Measurements from ENCODE around the gene LGALSL.

Gene LGALSL

GRCh38 chr2:64501946-64502345 lies 48.0 kb downstream of the LGALSL start:
- TF ChIP-seq CTCF (IDR thresholded peaks at IDR 0.05; ENCODE audit: low read length) (no peak), EZH2phosphoT487 (IDR thresholded peaks at IDR 0.05; ENCODE audit: low read length) (no peak), EZH2 (optimal IDR thresholded peaks at IDR 0.05; ENCODE audit: low read depth, low read length) (no peak)
- Histone ChIP-seq H3K27me3 (replicated peaks; ENCODE audit: insufficient read depth, low read length) (no peaks in the 10 kb centered on the region), H3F3A (ENCODE audit: insufficient read depth, low read length) (no peaks in the 10 kb centered on the region), H2AFZ (ENCODE audit: low read length) (no peak overlapping the region), H3K4me1 (ENCODE audit: low read length) (no peaks in the 10 kb centered on the region), H3K4me2 (ENCODE audit: low read depth, low read length) (no peak overlapping the region), H3K36me3 (replicated peaks; ENCODE audit: insufficient read depth, low read length) (no peaks in the 10 kb centered on the region), H3K27ac (ENCODE audit: low read length) (no peak overlapping the region), H3K4me3 (ENCODE audit: low read length) (no peak overlapping the region), H3K9ac (ENCODE audit: low read length) (no peak overlapping the region), H3K9me2 (replicated peaks; ENCODE audit: insufficient read depth, low read length) (no peaks in the 10 kb centered on the region), H3K9me3 (replicated peaks; ENCODE audit: insufficient read depth, low read length) (no peaks in the 10 kb centered on the region), H4K20me1 (ENCODE audit: insufficient read depth, low read length) (no peaks in the 10 kb centered on the region), H3K79me2 (ENCODE audit: low read length) (no peaks in the 10 kb centered on the region)
- no peak for DNase-seq

- Histone ChIP-seq H3K9me2 (replicated peaks; ENCODE audit: insufficient read depth, low read length) (no peaks in the 10 kb centered on the region), H2AFZ (ENCODE audit: low read length) (no peak overlapping the region), H3K4me3 (ENCODE audit: low read length) (no peak overlapping the region), H4K20me1 (ENCODE audit: insufficient read depth, low read length) (no peaks in the 10 kb centered on the region), H3K9me3 (replicated peaks; ENCODE audit: insufficient read depth, low read length) (no peaks in the 10 kb centered on the region), H3F3A (ENCODE audit: insufficient read depth, low read length) (no peaks in the 10 kb centered on the region), H3K4me2 (ENCODE audit: low read depth, low read length) (no peak overlapping the region), H3K9ac (ENCODE audit: low read length) (no peak overlapping the region), H3K79me2 (ENCODE audit: low read length) (no peaks in the 10 kb centered on the region), H3K36me3 (replicated peaks; ENCODE audit: insufficient read depth, low read length) (no peaks in the 10 kb centered on the region), H3K4me1 (ENCODE audit: low read length) (no peaks in the 10 kb centered on the region), H3K27ac (ENCODE audit: low read length) (no peak overlapping the region), H3K27me3 (replicated peaks; ENCODE audit: insufficient read depth, low read length) (no peaks in the 10 kb centered on the region)
- TF ChIP-seq EZH2phosphoT487 (IDR thresholded peaks at IDR 0.05; ENCODE audit: low read length) (no peak), CTCF (IDR thresholded peaks at IDR 0.05; ENCODE audit: low read length) (no peak), EZH2 (optimal IDR thresholded peaks at IDR 0.05; ENCODE audit: low read depth, low read length) (no peak)
- DNase-seq = no peak
Observed at GRCh38 chr2:64502860-64503259, 48.9 kb downstream of the LGALSL start.

- Histone ChIP-seq H3K9ac (ENCODE audit: low read length) (no peak overlapping the region), H4K20me1 (ENCODE audit: insufficient read depth, low read length) (no peaks in the 10 kb centered on the region), H2AFZ (ENCODE audit: low read length) (no peak overlapping the region), H3K79me2 (ENCODE audit: low read length) (no peaks in the 10 kb centered on the region), H3K27me3 (replicated peaks; ENCODE audit: insufficient read depth, low read length) (no peaks in the 10 kb centered on the region), H3K4me1 (ENCODE audit: low read length) (no peaks in the 10 kb centered on the region), H3K4me2 (ENCODE audit: low read depth, low read length) (no peak overlapping the region), H3F3A (ENCODE audit: insufficient read depth, low read length) (no peaks in the 10 kb centered on the region), H3K9me3 (replicated peaks; ENCODE audit: insufficient read depth, low read length) (no peaks in the 10 kb centered on the region), H3K9me2 (replicated peaks; ENCODE audit: insufficient read depth, low read length) (no peaks in the 10 kb centered on the region), H3K27ac (ENCODE audit: low read length) (no peak overlapping the region), H3K36me3 (replicated peaks; ENCODE audit: insufficient read depth, low read length) (no peaks in the 10 kb centered on the region), H3K4me3 (ENCODE audit: low read length) (no peak overlapping the region)
- TF ChIP-seq CTCF (IDR thresholded peaks at IDR 0.05; ENCODE audit: low read length) (no peak), EZH2 (optimal IDR thresholded peaks at IDR 0.05; ENCODE audit: low read depth, low read length) (no peak), EZH2phosphoT487 (IDR thresholded peaks at IDR 0.05; ENCODE audit: low read length) (no peak)
- DNase-seq = no peak
Observed at GRCh38 chr2:64504774-64505720, 51.1 kb downstream of the LGALSL start.
